GM03348 (cell line): ENCODE measurements around the gene KRTAP10-4.
"Not testable (repeated sequence)": the region's sequence is repeated elsewhere in the genome, so short reads cannot be mapped to it uniquely, and the experiment has no call there.

Experiments
- DNase-seq: peaks from one replicate; pipeline ENCODE4 v3.0.0; 2012; ENCODE audit warnings: low spot score

KRTAP10-4 gene

DNA sequence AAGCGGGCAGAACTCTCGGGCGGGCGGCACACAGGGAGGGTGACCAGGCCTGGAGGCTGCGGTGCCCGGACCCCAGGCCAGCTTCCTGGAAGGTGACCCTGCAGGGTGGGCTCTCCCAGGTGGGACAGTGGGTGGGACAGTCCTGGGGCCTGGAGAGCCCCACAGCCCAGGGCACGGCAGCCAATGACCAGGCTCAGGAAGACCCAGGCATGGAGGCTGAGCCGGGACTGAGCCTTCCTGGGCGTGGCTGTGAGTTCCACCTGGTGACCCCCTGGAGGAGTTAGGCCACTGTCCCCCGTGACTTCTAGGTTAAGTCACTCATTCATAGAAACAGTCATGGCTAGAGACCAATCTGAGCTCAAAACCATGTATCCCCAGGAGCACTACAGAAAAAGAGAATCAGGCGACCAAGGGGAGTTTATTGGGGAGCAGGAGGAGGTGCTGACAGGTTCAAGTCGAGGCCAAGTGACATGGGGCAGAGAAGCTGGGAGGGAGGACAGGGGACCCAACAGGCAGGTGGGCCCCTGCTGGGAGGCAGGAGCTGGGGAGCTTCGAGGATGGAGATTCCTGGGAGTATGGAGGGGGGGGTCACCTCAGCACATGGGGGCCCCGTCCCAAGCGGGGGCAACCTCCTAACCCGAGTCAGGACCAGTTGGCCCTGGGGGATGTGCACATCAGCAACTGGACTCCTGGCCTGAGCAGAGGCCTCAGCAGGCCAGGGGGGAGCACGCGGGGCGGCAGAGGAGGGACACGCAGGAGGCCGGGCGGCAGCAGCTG is 5.7 kb downstream of the KRTAP10-4 start:
- DNase-seq: no peak

DNA sequence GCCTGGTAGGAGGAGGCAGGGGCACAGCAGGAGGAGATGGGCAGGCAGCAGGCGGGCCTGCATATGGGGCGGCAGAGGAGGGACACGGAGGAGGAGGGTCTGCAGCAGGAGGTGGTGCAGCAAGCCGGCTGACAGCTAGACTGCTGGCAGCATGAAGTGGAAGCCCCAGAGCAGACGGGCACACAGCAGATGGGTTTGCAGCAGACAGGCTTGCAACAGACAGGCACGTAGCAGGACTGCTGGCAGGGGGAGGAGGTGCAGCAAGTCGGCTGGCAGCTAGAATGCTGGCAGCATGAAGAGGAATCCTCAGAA is 6.3 kb downstream of the KRTAP10-4 start:
- DNase-seq: no peak

DNA sequence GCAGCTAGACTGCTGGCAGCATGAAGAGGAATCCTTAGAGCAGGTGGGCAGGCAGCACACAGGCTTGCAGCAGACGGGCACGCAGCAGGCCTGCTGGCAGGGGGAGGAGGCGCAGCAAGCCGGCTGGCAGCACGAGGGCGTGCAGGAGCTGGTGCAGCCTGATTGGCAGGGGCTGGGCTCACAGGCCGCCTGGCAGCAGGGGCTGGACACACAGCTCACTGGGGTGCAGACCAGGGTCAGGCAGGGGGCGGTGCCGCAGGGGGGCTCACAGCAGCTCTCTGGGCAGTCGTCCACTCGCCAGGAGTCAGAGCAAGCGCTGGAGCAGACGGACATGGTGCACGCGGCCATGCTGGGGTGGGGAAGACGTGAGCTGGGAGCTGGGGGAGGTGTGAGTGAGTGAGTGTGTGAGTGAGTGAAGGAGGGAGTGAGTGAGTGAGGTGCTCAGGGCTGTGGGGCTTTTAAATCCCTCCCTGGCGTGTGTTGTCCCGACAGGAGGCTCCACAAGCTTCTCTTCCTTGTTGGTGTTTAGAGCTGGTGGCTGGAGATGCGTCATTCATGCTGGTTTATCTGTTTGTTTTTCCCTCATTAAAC is 6.8 kb downstream of the KRTAP10-4 start, which contains the start of gene KRTAP10-5:
KRTAP10-5 (minus strand) TSS at position 374 of the 591 bp plus-strand sequence; CDS start at position 348, 26 bp downstream.
- not testable (repeated sequence) for DNase-seq

DNA sequence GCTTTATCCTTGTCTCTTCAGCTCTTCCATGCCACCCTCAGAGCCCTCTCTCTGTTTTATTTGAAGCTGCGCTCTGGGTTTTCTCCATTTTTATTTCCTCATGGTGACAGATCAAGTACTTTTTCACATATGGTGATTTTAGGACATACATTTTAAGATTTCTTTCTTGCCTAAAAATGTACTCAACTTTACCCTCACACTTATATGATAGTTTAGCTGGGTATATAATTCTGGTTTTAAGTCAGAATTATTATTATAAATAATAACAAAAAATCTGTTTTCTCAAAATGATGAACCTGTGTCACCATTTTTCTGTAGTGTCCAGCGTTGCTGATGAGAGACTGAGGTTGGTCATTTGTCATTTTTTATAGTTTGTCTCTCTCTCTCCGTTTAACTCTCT is 7.6 kb downstream of the KRTAP10-4 start:
- no peak for DNase-seq

DNA sequence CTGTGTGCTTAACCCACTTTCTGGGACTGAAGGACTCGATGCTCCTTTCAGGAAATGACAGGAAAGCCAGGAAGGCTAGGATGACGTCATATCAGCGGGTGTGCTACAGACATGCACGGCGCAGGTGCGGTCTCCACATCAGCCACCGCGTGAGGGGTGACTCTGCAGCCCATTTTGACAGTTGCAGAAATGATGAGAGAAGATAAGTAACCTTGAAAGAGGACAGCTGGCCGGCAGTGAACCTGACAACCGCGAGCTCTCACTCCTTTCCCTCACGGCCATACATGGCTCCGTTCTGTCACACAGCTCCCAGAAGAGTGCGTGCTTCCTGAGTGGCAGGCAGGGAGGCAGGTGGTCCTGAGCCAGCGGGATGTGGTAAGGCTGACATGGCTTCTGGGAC is 8.5 kb downstream of the KRTAP10-4 start:
- no peak for DNase-seq

DNA sequence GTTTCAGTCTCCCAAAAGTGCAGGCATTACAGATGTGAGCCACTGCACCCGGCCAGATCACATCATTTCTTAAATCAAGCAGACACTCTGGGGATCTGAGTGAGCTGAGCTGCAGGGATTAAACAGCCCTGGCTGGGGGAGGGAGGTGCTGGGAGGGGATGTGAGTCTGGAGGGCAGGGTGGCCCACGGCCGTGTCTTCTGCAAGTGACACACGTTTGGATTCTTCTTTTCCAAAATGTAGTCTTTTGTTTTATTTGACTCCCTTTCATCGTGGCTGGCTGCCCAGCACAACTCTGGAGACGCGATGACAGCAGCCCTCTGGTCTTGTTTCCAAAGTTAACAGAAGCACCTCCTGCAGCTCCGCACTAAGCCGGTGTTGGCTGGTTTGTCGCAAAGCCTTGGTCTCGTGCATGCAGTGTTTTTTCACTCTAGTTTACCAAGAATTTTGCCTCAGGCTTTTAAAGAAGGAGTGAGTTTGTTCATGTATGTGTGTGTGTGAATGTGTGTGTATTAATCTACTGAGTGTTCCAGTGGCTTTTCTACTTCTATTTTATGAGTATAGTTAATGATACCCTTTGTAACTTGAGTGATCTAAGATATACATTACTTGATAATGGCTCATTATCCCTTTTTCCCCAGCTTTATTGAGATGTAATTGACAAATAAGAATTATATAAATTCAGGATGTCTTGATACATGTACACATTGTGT is 9.7 kb downstream of the KRTAP10-4 start:
- no peak for DNase-seq

DNA sequence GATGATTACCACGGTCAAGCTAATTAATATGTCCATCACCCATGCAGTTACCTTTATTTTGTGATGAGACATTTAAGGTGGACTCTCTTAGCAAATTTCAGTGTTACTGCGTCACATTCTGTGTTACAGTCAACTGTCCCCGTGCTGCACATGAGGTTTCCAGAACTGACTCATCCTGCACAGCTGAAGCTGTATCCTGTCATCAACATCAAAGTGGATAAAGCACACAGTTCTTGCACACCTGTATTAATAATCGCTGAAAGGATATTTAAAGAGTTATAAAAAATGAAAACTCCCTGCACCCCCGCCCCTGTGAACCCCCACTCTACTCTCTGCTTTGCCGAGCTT is 10.2 kb downstream of the KRTAP10-4 start:
- no peak for DNase-seq

DNA sequence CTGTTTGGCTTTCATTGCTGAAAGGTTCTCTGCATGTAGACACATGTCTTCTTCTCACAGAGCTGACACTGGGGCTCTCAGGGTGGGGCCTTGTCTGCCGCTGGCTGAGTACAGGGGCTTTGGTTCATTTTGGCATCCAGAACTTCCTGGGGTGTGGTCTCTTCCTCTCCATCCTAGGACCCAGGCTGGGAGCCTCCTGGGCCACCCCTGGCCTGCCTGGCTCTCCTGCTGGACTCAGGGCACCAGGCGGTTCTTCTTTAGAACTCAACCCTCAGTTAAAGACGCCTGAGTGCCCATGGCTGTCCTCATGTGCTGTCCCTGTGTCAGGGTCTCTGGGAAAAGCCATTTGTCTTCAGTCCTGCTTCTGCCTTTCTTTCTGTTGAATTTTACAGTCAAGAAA is 12.4 kb downstream of the KRTAP10-4 start:
- no peak for DNase-seq

DNA sequence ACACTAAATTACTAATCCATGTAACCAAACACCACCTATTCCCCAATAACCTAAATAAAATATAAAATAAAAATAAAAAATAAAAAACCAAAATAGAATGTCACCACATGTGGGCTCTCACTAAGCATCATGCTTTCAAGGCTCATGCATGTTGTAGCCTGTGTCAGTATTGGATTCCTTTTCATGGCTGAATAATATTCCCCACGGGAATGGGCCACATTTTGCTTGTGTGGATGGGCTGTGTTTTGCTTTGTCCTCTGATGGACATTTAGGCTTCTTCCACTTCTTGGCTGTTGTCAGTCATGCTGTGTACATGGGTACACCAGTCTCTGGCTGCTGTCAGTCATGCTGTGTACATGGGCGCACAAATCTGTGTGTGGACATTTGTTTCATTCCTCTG is 15.6 kb downstream of the KRTAP10-4 start:
- no peak for DNase-seq

DNA sequence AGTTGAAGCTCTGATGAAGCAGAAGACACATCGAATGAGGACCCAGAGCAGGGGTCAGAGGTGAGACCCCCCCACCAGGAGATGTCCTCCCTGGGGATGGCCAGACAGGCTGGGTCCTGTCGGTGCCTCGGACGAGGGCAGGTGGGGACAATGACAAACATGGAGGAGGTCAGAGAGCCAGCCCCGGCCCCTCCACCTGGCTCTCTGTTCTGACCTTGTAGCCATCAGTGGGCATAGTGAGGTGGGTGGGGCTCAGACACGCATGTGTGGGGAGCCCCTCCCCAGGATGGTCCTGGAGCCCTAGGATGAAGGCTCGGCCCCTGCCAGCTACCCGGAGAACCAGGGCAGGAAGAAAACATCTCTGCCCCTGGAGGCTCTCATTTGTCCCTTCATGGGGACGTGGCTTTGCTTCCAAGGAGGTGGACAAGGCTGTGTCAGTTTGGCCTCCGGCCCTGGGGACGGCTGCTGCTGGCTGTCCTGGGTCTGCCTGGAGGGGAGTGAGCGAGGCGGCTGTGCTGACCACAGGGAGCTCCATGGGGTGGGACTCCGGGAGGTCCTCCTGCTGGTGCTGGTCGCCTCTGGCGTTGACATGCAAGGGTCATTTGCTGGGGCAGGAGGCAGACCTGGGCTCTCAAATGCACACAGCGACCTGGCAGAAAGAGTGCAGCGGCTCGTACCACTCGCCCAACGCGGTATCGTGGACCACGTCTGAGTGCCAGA is 16.2 kb downstream of the KRTAP10-4 start:
- no peak for DNase-seq

DNA sequence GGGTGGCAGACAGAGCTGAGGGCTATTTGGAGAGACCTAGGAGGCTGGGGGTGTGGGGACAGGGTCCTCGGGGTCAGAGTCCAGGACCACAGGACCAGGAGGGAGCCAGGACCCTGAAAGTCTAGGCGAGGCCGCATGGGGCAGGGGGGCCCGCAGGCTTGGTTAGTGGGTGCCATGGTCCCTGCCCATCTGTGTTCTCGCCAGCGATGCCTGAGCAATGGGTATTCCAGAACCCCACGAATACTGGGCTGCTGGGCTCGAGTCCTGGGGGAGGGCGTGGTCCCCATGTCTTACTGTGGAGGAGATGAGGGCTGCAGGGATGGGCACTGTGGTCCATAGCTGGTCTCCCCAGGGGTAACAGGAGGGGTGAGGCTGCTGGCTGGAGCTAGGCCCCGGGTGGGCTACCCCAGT is 16.8 kb downstream of the KRTAP10-4 start:
- DNase-seq: no peak

DNA sequence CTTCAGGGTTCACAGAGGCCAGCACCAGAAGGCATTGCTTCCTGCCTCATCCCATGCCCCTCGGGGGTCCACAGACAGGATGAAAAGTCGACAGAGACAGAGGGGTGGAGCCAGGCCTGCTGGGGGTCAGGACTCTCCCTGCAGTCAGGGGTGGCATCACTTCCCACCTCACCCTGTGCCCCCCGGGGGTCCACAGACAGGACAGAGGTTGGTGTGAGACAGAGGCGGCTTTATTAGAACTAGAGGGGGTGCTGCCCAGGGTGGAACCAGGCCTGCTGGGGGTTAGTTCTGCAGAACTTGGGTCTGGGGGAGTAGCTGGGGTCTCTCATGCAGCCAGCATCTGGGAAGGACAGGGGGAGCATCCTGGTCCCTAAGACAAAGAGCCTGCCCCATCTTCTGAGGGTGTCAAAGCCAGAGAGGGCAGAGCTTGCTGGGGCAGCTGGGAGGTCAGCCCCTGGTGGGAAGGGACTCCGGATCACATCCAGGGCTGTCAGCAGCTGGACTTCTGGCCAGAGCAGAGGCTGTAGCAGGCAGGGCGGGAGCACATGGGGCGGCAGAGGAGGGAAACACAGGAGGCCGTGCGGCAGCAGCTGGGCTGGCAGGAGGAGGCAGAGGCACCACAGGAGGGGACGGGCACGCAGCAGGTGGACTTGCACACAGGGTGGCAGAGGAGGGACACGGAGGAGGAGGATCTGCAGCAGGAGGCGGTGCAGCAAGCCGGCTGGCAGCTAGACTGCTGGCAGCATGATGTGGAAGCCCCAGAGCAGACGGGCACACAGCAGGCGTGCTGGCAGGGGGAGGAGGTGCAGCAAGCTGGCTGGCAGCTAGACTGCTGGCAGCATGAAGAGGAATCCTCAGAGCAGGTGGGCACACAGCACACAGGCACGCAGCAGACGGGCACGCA is 17.6 kb downstream of the KRTAP10-4 start:
- not testable (repeated sequence) for DNase-seq

DNA sequence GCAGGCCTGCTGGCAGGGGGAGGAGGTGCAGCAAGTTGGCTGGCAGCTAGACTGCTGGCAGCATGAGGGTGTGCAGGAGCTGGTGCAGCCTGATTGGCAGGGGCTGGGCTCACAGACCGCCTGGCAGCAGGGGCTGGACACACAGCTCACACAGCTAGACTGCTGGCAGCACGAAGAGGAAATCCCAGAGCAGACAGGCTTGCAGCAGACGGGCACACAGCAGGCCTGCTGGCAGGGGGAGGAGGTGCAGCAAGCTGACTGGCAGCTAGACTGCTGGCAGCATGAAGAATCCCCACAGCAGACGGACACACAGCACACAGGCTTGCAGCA is 18.2 kb downstream of the KRTAP10-4 start:
- DNase-seq: not testable (repeated sequence)

DNA sequence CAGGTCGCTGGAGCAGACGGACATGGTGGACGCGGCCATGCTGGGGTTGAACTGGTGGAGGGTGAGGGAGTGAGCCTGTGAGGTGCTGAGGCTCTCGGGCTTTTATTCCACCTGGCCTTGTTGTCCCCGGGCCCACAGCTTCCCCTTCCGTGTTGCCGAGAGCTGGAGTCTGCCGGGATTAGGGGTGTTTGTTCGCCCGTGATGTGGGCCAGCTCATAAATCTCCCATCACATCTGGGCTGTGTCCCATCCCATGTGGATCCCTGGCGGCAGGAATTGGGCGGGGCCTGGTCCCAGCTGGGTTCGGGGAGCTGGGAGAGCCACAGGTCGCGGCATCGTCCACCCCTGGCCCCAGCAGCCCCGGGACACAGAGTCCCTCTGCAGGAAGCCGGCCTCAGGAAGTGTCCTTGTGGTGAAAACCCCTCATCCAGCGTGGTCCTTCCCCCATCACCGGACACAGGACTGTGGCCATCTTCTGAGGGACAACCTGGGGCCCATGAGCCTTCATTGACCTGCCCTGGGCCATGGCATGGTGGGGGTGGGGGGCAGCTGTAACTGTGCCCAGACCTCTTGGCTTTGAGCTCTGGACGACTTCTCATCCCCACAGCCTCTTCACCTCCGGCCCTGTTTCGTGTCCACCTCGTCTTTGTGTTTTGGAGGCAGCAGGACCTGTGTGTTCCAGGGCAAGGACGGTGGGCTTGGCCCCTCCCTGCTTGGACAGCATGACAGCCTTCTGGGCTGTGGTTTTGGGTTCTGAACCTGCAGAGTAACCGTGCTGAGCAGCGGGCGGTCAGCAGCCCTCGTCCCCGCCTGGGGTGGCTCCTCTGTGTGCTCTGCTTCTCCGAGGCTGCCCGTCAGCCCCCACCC is 19.1 kb downstream of the KRTAP10-4 start, which contains the start of gene KRTAP10-6:
KRTAP10-6 (minus strand) TSS at position 60 of the 866 bp plus-strand sequence; CDS start at position 39, 21 bp downstream.
- DNase-seq: no peak

DNA sequence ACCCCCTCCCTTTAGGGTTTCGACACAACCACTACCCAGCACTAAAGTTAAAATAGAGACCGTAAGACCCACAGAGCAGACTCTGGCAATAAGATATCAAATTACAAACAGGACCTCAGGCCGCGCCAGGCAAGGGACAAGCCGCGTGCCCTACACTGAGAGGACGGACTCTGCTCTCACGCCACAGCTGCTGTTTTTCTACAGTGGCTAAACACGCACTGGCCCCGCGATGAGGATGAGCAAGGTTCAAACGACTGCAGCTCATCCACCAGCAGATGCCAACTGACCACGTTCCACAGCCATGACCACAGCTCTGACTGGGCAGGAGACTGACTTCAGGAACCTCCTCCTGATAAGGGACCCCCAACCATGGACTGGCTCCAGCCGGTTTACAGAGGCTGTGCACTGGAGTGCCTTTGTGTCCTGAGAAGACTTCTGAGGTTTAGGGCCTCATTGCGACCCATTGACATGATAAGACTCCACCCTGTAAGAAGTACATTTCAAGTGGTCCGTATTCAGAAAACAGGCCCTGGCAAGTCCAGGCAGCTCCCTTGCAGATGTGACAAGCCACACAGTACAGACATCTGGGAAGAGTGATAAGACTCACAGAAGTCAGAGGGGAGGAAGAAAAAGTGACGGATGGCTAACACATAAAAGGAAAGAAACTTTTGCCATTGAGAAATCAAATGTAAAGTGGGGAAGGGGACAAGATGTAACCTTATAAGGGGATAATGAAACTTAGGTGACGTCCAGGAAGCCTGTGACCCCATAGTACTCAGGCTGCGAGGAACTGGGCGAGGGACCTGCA is 20.3 kb downstream of the KRTAP10-4 start:
- no peak for DNase-seq

DNA sequence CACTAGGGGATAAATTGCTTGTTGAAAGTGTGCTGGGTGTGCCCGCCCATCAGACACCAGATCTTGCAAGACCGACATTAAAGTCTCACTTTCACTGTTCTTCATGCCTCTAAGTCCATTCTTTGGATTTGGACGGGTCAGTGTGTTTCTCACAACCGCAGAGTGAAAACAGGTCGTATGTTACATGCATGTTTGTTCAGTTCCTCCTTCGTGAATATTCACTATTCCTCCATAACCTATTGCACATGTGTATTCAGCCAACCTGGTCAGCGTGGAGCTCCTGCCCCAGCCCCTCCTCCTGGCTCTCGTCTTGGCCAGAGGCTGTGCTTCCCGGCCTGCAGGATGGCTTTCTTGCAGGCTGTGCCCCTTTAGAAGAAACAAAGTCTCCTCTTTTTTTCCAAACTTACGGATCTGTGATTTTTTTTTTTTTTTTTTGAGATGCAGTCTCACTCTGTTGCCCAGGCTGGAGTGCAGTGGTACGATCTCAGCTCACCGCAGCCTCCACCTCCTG is 20.9 kb downstream of the KRTAP10-4 start:
- no peak for DNase-seq

DNA sequence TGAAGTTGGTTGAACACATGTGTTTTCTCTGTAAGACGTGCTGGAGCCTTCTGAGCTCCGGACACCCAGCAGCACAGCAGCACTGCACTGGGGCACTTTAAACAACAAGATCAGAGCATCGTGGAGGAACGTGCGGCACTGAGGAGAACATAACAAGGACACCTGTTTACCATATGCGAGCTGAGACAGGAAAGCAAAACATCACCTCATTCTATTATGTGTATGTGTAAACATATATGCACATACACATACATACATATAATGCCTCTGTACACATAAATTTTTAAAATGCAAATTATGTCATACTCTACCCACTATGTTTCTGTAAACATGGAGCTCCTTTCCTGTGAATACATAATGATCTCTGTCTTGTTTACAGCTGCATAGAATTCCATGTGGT is 22.0 kb downstream of the KRTAP10-4 start:
- DNase-seq: no peak

DNA sequence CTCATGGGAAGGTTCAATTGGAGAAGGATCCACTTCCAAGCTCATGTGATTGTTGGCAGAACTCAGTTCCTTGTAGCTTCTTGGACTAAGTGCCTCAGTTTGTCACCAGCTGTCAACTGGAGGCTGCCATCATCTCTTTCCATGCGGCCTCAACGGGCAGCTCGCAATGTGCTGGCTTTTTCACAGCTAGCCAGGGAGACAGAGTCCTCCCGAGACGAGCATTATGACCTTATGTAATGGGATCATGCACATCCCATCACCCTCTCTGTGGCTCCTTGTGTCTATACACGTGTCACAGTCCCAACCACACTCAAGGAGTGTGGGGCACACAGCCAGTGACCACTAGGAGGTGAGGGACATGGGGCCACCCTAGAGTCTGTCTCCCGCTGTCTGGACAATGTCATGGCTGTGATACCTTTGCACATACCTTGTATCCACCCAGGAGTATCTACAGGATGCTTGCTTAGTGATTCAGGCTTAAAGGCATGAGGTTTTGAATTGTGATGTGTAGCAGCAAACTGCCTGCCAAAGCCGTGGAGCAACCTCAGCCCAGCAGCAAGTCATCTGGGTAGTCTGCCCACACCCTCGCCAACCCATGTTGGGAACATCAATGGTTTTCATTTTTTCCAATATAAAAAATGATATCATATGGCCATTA is 22.7 kb downstream of the KRTAP10-4 start:
- DNase-seq: no peak

DNA sequence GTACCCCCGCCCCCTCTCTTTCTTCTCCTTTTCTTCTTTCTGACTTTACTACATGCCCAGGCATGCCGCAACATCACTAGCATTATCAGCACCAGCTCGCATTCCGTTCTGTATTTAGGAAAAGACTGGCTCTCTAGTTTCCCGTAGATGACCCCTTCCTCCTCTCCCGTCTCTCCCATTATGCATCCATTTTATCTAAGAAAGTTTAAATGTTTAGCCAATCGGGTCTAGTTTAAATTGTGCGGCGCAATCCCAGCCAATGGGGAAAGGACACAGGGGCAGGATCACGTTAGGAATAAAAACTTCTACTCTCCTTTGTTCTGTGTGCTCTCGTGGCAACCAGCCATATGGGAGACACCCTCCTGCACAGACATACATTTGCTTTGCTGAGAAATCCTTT is 24.5 kb downstream of the KRTAP10-4 start:
- DNase-seq: no peak
